ENCODE data around the gene PDE4B.
"Not testable (repeated sequence)": the region's sequence is repeated elsewhere in the genome, so short reads cannot be mapped to it uniquely, and the experiment has no call there.

Gene PDE4B

DNA sequence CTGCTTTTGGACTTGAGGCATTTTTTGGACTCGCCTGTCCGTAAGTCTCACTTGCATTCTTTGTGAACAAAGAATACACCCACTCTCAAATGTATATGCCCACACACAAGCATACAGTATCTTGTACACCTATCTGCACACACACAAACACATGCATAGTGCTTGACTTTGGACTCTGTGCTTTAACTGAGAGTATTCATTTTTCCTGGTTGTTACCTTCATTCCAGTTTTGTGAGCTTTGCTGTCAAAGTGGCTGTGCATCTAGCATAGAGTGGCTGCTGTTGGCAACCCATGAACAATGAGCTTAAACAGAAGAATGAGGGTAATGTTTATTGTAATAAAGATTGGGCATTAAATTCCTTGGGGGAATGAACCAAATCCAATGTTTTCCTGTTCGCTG, 199.0 kb downstream of the PDE4B start:
- no peak for DNase-seq (ENCODE audit: low read depth in 2 of 3, low spot score in 1 of 3)

DNA sequence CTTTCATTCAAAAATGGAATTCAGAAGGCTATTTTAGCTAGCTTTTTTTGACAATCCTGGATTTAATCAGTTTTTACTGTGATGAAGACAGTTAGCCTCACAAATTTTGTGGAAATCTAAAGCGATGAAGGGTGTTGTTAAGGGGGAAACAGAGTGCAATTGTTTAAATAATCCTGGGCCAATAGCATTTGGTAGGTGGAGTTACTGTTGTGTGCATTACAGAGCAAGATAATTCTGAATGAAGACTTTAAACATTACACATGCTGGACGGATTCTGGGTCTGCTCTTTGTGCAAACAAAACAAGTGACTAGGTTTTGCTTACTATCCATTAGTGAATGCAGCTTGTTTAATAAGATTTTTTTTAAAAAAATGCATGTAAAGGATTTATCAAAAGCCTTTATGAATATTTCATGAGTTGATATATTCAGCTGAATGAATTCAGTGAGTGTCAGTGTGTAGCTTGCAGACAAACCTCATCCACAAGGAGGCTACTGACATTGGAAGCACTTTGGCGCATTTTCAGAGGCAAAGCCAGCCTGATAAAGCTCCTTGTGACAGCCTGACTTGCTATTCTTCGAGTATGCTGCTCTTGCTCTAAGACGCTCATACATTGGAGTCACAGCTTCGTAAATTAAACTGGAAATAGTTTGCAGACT, 199.6 kb downstream of the PDE4B start:
- DNase-seq (ENCODE audit: low read depth in 2 of 3, low spot score in 1 of 3) = no peak

GRCh38 chr1:65992831-65993271, 200.2 kb downstream of the PDE4B start:
- DNase-seq (ENCODE audit: low read depth in 2 of 3, low spot score in 1 of 3) = no peak

DNA sequence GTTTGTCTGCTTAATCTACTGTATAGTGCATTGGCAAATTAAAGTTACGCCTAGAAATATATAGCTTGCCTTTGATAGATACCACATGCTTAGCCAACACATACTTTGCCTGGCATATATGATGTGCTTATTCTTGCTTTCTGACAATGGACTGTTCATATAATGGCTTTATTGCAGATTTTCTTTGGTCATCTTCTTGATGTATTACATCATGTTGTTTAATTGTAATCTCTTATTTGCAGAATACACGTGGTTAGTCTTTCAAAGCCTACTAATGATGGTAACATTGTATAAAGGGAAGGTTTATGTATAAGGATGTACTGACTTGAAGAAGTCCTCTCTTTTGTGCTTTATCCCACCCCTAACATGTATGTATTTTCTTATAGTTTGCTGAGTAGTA, 201.5 kb downstream of the PDE4B start:
- no peak for DNase-seq (ENCODE audit: low read depth in 2 of 3, low spot score in 1 of 3)

DNA sequence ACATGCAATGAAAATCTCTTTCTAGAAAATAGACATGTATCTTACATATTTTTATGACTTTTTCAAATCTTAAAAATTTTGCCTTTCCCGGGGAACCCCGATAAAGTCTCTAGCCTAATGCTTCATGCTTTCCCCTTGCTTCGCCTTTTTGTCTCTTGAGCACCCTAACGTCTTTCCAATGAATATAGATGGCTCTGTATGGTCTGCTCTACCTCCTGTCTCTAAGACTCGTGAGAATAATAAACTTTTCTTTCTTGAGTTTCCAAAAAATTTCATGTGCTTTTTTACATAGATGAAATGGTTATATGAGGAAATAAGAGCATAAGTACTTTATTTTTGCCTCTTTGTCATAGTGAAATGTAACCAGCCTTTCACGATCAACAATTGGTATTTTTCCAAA, 202.6 kb downstream of the PDE4B start:
- no peak for DNase-seq (ENCODE audit: low read depth in 2 of 3, low spot score in 1 of 3)

GRCh38 chr1:65995928-65996327, 203.2 kb downstream of the PDE4B start:
- DNase-seq (ENCODE audit: low read depth in 2 of 3, low spot score in 1 of 3) = no peak

DNA sequence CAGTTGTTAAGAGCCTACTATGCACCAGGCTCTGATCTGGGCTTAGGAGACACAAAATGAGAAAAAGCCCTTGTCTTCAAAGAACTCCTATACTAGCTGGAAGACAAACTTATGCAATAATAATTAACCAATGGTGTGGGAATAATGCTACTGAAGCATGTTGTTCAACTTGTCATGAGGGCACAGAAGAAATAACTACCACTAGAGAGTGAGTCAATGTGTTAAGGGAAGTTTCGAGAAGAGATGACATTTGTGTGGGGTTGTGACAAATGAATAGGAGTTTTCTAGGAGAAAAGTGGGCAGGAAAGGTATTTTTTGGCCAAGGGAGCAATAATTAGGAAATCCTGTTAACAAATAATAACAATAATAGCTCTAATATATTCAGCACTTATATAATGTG, 205.0 kb downstream of the PDE4B start:
- no peak for DNase-seq (ENCODE audit: low read depth in 2 of 3, low spot score in 1 of 3)

- no peak for DNase-seq (ENCODE audit: low read depth in 2 of 3, low spot score in 1 of 3)
Measured at GRCh38 chr1:65998763-65999583, 206.3 kb downstream of the PDE4B start.

DNA sequence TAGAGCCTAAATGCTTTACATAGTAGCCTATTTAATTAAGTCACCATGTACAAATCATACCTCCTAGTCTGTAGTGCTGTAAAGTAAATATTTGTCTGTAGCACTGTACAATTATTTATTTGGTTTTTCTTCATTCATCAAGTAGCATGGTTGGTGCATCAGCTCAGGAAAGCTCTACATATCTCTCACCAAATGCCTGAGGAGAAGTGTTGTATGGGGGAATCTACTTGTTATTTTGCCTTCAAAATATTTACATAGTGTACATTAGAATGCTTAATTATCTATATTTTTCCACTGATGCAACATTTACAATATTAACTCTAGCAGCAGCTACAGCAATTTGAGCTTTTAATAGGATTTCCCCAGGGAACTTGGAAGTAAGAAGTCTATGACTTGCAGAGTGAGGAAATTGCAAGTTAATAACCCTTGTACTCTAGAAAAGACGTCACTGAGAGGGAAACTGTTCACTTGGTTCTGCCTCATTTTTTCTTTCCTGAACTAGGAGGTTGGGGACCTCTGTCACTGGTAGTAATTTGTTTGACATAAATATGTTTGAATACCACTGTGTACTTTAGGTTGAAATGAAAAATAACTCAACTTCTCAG, 207.4 kb downstream of the PDE4B start:
- DNase-seq (ENCODE audit: low read depth in 2 of 3, low spot score in 1 of 3) = no peak

DNA sequence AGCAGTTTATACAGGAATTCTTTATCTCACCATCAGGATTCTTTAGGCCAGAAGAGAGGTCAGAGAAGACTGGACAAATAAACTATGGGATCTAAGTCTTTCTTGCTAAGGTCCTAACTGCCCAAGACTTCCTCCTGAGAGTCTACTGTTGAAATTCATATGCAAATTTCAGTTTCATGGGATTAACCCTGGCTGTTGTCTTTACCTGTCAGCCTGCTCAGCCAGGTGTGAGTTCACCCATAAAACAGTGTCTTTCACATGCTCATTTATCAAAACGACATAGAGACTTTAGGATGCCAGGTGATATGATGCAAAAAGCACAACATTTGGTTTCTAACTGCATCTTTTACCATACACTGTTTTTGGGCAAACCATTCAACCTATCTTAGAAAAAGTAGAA, 211.0 kb downstream of the PDE4B start:
- no peak for DNase-seq (ENCODE audit: low read depth in 2 of 3, low spot score in 1 of 3)

DNA sequence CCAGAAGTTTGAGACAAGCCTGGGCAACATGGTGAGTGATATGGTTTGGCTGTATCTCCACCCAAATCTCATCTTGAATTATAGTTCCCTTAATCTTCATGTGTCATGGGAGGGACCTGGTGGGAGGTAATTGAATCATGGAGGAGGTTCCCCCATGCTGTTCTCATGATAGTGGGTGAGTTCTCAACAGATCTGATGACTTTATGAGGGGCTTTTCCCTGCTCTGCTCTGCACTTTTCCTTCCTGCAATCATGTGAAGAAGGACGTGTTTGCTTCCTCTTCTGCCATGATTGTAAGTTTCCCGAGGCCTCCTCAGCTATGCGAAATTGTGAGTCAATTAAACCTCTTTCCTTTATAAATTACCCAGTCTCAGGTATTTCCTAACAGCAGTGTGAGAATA, 213.8 kb downstream of the PDE4B start:
- not testable (repeated sequence) for DNase-seq (ENCODE audit: low read depth in 2 of 3, low spot score in 1 of 3)

- DNase-seq (ENCODE audit: low read depth in 2 of 3, low spot score in 1 of 3) = no peak
Measured at GRCh38 chr1:66012106-66012784, 219.6 kb downstream of the PDE4B start.

DNA sequence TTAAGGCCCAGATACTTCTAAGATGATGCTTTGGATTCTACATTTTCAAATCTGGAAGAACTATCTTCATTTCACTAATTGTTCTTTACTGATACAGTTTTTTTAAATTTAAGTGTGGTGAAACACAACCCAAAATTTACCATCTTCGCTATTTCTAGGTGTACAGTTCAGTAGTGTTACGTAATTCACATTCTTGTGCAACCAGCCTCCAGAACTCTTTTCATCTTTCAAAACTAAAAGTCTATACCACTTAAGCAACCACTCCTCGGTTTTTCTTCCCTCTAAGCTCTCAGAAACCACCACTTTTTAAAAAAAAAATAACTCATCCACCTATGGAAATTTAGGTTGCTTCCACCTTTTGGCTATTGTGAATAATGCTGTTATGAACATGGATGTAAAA, 220.7 kb downstream of the PDE4B start:
- no peak for DNase-seq (ENCODE audit: low read depth in 2 of 3, low spot score in 1 of 3)

DNA sequence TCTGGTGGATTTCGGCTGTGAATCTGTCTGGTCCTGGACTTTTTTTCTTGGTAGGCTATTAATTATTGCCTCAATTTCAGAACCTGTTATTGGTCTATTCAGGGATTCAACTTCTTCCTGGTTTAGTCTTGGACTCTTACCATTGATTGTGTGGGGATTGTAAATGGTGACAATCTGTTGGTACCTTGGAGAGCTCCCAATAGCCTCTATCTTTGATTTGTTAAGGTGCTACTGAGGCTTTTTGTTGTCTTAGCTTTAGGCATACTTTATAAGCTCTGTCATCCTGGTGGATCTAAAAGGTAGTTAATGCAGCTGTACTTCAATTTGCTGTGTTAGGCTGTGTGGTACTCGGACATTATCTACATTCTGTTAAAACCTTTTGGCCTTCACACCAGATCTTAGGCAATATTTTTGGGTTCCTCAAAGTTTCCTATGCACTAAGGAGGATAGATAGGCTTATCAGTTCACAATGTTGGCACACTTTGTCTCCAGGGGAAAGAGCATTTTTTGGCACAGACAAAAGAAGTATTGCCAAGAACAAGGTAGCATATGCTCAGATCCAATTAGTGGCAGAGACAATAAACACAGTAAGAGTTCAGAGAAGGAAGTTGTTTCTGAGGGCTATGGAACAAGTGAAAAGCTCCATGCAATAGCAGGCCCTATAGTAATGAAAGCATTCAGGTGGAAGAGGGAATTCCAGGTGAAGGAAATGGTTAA, 230.4 kb downstream of the PDE4B start:
- DNase-seq (ENCODE audit: low read depth in 2 of 3, low spot score in 1 of 3) = no peak

GRCh38 chr1:66025188-66025587, 232.5 kb downstream of the PDE4B start:
- DNase-seq (ENCODE audit: low read depth in 2 of 3, low spot score in 1 of 3) = no peak

- DNase-seq (ENCODE audit: low read depth in 2 of 3, low spot score in 1 of 3) = no peak
Measured at GRCh38 chr1:66028035-66028434, 235.3 kb downstream of the PDE4B start.

DNA sequence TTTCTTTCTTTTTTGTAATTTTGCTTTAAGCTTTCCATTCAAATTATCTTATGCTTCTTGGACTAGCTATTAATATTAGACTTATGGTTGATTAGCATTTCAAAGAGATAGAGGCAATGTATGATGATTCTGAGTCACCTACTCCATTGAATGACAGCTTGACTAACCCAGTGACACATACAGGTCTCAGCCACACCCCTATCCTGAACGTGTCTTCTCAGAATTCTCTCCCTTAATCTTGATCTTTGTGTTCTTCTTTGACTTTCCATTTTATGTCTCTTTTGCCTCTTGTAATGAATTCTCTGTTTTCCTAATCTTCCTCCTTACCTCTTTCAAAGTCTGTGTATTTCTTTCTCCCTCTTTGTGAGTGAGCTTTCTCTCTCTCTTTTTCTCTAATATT, 241.1 kb downstream of the PDE4B start:
- no peak for DNase-seq (ENCODE audit: low read depth in 2 of 3, low spot score in 1 of 3)

GRCh38 chr1:66035616-66036245, 243.0 kb downstream of the PDE4B start:
- no peak for DNase-seq (ENCODE audit: low read depth in 2 of 3, low spot score in 1 of 3)

- DNase-seq (ENCODE audit: low read depth in 2 of 3, low spot score in 1 of 3) = no peak
Measured at GRCh38 chr1:66041654-66042053, 249.0 kb downstream of the PDE4B start.

DNA sequence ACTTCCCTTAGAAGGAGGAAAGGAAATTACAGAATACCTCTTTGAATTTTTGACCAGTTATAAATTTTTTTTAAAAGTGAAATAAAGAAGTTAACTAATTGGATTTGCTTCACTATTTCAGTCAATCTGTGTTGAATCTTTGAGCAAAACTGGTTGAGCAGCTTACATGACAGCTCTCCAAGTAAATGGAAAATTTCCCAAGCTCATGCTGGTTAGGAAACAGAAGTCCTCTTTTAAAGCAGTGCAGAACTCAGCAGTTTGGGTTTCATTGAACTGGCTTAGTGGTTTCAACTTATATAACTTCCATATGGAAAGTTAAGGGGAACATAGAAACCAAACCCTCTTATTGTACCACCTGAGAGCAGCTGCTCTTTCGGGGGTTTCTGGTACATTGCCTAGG, 250.5 kb downstream of the PDE4B start:
- DNase-seq (ENCODE audit: low read depth in 2 of 3, low spot score in 1 of 3) = no peak

DNA sequence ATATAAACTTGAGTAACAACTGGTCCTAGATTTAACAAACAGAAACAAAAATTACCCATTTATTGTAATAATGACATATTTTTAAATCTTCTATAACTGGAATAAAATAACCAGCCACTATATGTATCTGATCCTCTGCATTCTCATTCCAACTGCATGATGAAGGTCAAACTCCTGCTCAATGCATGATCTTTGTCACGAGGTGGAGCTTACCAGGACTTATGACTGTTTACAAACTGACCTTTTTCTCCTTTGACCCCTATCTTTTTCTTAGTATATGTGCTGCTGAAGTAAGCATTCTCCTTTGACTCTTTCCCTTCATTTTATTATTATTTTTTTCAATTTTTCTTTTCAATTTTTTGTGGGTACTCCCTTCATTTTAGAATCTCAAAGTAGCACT, 252.2 kb downstream of the PDE4B start:
- no peak for DNase-seq (ENCODE audit: low read depth in 2 of 3, low spot score in 1 of 3)

Measured in stimulated activated CD4-positive, alpha-beta T cell treated with anti-CD3 and anti-CD28 coated beads, Interleukin-12 subunit alpha, Interleukin-12 subunit beta, amount 100 ng/mL, for 48 hours (primary cell).